Stimulated activated CD8-positive, alpha-beta memory T cell treated with anti-CD3 and anti-CD28 coated beads, Interleukin-7, amount 100 ng/mL, for 4 hours (primary cell): ENCODE data around the gene CPNE2.

Source experiments
- DNase-seq, 2 donors: peaks; one replicate each; pipeline ENCODE4 v3.0.0-alpha.2; 2020; ENCODE audit warnings: low read depth in 2 of 2

The CPNE2 gene

DNA sequence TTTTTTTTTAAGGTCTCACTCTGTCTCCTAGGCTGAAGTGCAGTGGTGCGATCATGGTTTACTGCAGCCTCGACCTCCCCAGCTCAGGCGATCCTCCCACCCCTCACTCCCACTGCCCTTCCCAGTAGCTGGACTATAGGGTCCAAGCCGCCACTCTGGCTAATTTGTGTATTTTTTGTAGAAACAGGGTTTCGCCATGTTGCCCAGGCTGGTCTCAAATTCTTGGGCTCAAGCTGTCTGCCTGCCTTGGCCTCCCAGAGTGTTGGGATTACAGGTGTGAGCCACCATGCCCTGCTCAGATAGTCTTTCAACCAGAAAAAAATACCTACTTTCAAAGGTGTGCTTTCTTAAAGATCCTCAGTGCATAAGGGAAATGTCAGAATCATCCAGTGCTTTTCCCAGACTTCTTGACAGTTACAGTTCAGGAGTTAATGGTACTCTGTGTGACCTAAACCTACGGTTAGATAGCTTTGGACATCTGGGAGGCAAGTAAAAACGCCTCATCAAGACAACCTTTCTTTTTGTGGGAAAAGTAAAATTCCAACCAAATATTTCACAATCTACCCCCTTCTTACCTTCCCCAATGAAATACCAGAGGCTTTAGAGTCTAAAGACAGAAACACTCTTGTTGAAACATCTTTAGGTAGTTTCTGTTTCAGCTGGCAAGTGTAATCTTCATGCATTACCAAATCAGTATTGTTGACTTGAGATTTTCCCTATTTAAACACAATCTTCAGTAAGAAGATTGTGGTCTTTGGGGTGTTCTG, 100.5 kb downstream of the CPNE2 start:
- no peak for DNase-seq

DNA sequence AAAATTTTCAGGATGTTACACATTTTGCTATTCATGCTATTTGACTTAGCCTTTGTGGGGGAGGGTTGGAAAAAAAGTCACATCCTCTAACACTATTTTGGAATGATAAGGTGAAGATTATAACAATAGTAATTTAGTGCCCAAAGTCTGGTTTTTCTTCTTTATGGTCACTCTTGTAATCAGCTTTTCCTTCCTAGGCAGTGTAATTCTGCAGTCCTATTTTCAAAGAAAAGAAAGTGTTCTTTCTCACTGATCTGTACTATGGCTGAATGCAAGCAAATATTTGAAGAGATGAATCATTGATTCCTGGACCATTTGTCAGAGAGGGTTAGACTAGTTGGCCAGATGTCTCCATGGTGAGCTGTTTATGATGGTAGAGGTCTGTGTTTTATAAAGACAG, 102.1 kb downstream of the CPNE2 start:
- no peak for DNase-seq

DNA sequence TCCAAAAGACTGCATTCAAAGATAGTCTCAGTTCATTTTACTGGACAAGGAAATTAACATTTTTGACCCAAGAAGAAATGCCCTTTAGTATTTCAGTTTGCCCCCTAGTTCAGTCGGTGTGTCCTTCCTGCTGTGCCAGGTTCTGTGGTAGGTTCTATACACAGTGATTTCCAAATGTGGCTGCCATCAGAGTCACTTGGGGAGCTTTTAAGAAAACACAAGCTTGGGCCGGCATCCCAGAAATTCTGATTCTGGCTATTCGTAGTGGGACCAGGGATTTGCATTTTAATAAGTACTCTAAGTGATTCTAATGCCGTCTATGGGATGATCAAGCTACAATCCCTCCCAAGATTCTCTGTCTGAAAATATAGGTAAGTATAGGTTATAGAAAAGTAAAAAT, 103.9 kb downstream of the CPNE2 start:
- no peak for DNase-seq

DNA sequence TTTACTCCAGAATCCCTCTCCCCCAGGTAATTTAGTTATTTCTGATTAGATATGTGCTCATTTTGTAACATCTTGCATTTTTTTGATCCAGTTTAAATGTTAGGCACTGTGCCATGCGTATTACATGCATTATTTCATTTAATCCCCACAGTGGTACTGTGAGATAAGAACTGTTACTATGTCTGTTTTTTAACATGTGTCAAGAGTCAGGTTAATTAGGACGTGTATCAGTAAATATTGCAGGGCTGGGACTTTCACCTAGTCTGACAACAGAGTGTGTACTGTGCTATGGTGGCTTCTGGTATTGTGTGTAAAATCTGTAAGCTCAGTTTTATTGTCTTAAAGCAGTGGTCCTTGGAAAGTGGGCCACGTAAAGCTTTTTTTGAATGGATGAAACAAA, 104.4 kb downstream of the CPNE2 start:
- DNase-seq = no peak
